ENCODE results near the gene RXFP3.

The RXFP3 gene

GRCh38 chr5:33891446-33891787 lies 44.8 kb upstream of the RXFP3 start:
- Histone ChIP-seq H3K27me3 (ENCODE audit: insufficient read depth, poor library complexity, severe bottlenecking) (peaks cover 14% of the 10 kb centered on the region), H3K4me1 (ENCODE audit: insufficient read depth, poor library complexity, severe bottlenecking) (peaks cover 11% of the 10 kb centered on the region), H3K36me3 (ENCODE audit: low read depth) (no peaks in the 10 kb centered on the region), H3K27ac (ENCODE audit: poor library complexity, severe bottlenecking) (peak overlapping the region; percentile 57), H3K4me3 (ENCODE audit: severe bottlenecking) (peak overlapping the region; percentile 17), H3K9me3 (ENCODE audit: severe bottlenecking) (no peaks in the 10 kb centered on the region)
- DNase-seq (ENCODE audit: low spot score) (no peak), ATAC-seq (ENCODE audit: low read depth) (peak; percentile 3)
- TF ChIP-seq, protein P1, sequence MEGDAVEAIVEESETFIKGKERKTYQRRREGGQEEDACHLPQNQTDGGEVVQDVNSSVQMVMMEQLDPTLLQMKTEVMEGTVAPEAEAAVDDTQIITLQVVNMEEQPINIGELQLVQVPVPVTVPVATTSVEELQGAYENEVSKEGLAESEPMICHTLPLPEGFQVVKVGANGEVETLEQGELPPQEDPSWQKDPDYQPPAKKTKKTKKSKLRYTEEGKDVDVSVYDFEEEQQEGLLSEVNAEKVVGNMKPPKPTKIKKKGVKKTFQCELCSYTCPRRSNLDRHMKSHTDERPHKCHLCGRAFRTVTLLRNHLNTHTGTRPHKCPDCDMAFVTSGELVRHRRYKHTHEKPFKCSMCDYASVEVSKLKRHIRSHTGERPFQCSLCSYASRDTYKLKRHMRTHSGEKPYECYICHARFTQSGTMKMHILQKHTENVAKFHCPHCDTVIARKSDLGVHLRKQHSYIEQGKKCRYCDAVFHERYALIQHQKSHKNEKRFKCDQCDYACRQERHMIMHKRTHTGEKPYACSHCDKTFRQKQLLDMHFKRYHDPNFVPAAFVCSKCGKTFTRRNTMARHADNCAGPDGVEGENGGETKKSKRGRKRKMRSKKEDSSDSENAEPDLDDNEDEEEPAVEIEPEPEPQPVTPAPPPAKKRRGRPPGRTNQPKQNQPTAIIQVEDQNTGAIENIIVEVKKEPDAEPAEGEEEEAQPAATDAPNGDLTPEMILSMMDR (IDR thresholded peaks at IDR 0.05; ENCODE audit: poor library complexity, severe bottlenecking) = no peak

GRCh38 chr5:33891788-33892619 lies 44.2 kb upstream of the RXFP3 start, which contains the start of gene ADAMTS12:
Gene ADAMTS12, minus strand, starts transcription at chr5:33891990. Its CDS starts 134 bp downstream, at chr5:33891856.
- H3K9me3 ChIP-seq (ENCODE audit: severe bottlenecking) = no peaks in the 10 kb centered on the region
- no peaks in the 10 kb centered on the region for H3K36me3 ChIP-seq (ENCODE audit: low read depth)
- TF ChIP-seq, protein P1 (IDR thresholded peaks at IDR 0.05; ENCODE audit: poor library complexity, severe bottlenecking) = no peak
- peak within 1 kb of the TSS; percentile 57 for H3K27ac ChIP-seq (ENCODE audit: poor library complexity, severe bottlenecking)
- DNase-seq (ENCODE audit: low spot score) (peak; percentile 74), ATAC-seq (ENCODE audit: low read depth) (peak; percentile 53)
- H3K27me3 ChIP-seq (ENCODE audit: insufficient read depth, poor library complexity, severe bottlenecking) = peaks cover 14% of the 10 kb centered on the region
- H3K4me3 ChIP-seq (ENCODE audit: severe bottlenecking) = peak within 1 kb of the TSS; percentile 17
- H3K4me1 ChIP-seq (ENCODE audit: insufficient read depth, poor library complexity, severe bottlenecking) = peaks cover 11% of the 10 kb centered on the region

DNA sequence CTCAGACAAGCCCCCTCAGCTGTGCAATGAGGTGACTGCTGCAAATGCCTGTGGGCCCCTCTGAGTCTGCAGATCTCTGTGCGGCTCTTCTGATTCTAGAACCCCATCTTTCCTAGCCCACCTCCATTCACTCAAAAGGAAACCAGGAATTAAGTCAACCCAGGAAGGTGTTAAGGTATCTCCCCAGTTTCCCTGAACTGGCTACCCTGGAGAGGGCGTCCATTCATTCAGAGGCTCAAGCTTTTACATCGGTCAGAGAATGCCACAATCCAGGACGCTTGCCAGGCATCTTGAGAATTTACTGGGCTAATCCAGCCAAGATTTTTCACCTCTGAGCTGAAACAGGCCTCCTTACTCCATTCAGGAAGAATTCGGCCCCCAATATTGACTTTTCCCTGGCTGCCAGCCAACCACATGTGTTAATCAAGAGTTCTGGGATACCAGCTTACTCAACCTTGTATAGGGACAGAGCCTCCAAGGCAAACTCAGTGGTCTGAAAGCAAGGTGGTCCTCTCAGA lies 43.5 kb upstream of the RXFP3 start:
- Histone ChIP-seq H3K36me3 (ENCODE audit: low read depth) (no peaks in the 10 kb centered on the region), H3K27me3 (ENCODE audit: insufficient read depth, poor library complexity, severe bottlenecking) (peaks cover 14% of the 10 kb centered on the region), H3K4me1 (ENCODE audit: insufficient read depth, poor library complexity, severe bottlenecking) (peaks cover 11% of the 10 kb centered on the region), H3K4me3 (ENCODE audit: severe bottlenecking) (no peak overlapping the region), H3K27ac (ENCODE audit: poor library complexity, severe bottlenecking) (peak overlapping the region; percentile 57), H3K9me3 (ENCODE audit: severe bottlenecking) (no peaks in the 10 kb centered on the region)
- ATAC-seq (ENCODE audit: low read depth) = peak; percentile 45
- DNase-seq (ENCODE audit: low spot score) = peak; percentile 76
- TF ChIP-seq, protein P1 (IDR thresholded peaks at IDR 0.05; ENCODE audit: poor library complexity, severe bottlenecking) = no peak

- H3K27ac ChIP-seq (ENCODE audit: poor library complexity, severe bottlenecking) = peak overlapping the region; percentile 57
- H3K4me3 ChIP-seq (ENCODE audit: severe bottlenecking) = no peak overlapping the region
- H3K4me1 ChIP-seq (ENCODE audit: insufficient read depth, poor library complexity, severe bottlenecking) = peaks cover 11% of the 10 kb centered on the region
- TF ChIP-seq, protein P1 (IDR thresholded peaks at IDR 0.05; ENCODE audit: poor library complexity, severe bottlenecking) = no peak
- DNase-seq (ENCODE audit: low spot score) = no peak
- H3K27me3 ChIP-seq (ENCODE audit: insufficient read depth, poor library complexity, severe bottlenecking) = peaks cover 14% of the 10 kb centered on the region
- peak; percentile 70 for ATAC-seq (ENCODE audit: low read depth)
- H3K36me3 ChIP-seq (ENCODE audit: low read depth) = no peaks in the 10 kb centered on the region
- H3K9me3 ChIP-seq (ENCODE audit: severe bottlenecking) = no peaks in the 10 kb centered on the region
Measured at GRCh38 chr5:33894566-33894965, 41.6 kb upstream of the RXFP3 start.

- no peak overlapping the region for H3K27ac ChIP-seq (ENCODE audit: poor library complexity, severe bottlenecking)
- H3K4me1 ChIP-seq (ENCODE audit: insufficient read depth, poor library complexity, severe bottlenecking) = no peaks in the 10 kb centered on the region
- peaks cover under 1% of the 10 kb centered on the region for H3K9me3 ChIP-seq (ENCODE audit: severe bottlenecking)
Measured at GRCh38 chr5:33901156-33901555, 35.0 kb upstream of the RXFP3 start.

More at GRCh38 chr5:33901156-33901555, 35.0 kb upstream of the RXFP3 start:
- ATAC-seq (ENCODE audit: low read depth) (no peak), DNase-seq (ENCODE audit: low spot score) (no peak)
- H3K36me3 ChIP-seq (ENCODE audit: low read depth) = no peaks in the 10 kb centered on the region
- TF ChIP-seq, protein P1 (IDR thresholded peaks at IDR 0.05; ENCODE audit: poor library complexity, severe bottlenecking) = no peak
- peaks cover 2% of the 10 kb centered on the region for H3K27me3 ChIP-seq (ENCODE audit: insufficient read depth, poor library complexity, severe bottlenecking)
- no peak overlapping the region for H3K4me3 ChIP-seq (ENCODE audit: severe bottlenecking)
